Brain microvascular endothelial cell (primary cell): Measurements from ENCODE around the gene ARMC9.

Source experiments
- DNase-seq: peaks from one replicate; pipeline ENCODE4 v3.0.0-alpha.2; 2020
- H3K27ac ChIP-seq: fragments of 250-450 bp; sonication (Bioruptor Pico); 2 replicates; pipeline ENCODE4 v1.5.1; 2020; ENCODE audit warnings: mild to moderate bottlenecking, moderate library complexity
- H3K27me3 ChIP-seq: fragments of 250-450 bp; sonication (Bioruptor Pico); replicated peaks from 2 replicates; pipeline ENCODE4 v1.5.1; 2020; ENCODE audit warnings: mild to moderate bottlenecking
- H3K36me3 ChIP-seq: fragments of 250-450 bp; sonication (Bioruptor Pico); replicated peaks from 2 replicates; pipeline ENCODE4 v1.5.1; 2020; ENCODE audit warnings: mild to moderate bottlenecking
- H3K4me3 ChIP-seq: 2 replicates; pipeline ENCODE4 v1.5.1; 2011; ENCODE audit warnings: low read depth, mild to moderate bottlenecking, control low read depth, low read length, moderate library complexity
- CTCF ChIP-seq: IDR thresholded peaks from 2 replicates; pipeline ENCODE4 v1.5.1; 2011; ENCODE audit warnings: low read depth, mild to moderate bottlenecking, moderate library complexity, low read length, control low read depth, inconsistent platforms; ENCODE audit errors: missing control alignments
- in situ Hi-C: cut with HindIII; loops from 2 replicates; pipeline ENCODE4 v1.10.0; 2017; ENCODE audit warnings: low sequenced_read_pairs, low pct_ligation_motif_present

Gene ARMC9

GRCh38 chr2:231319867-231320266, 121.4 kb downstream of the ARMC9 start:
- no peak for TF ChIP-seq CTCF

GRCh38 chr2:231321021-231321420, 122.6 kb downstream of the ARMC9 start:
- TF ChIP-seq CTCF, result no peak
- Histone ChIP-seq H3K27me3 (no peaks in the 10 kb centered on the region), H3K36me3 (peaks cover 2% of the 10 kb centered on the region), H3K4me3 (no peak overlapping the region), H3K27ac (no peak overlapping the region)
- in situ Hi-C loops, result loop anchor here (25.0 kb wide), 1 partner anchor 91 kb away; no protein-coding TSS in a partner anchor
- no peak for DNase-seq

More at GRCh38 chr2:231319867-231320266, 121.4 kb downstream of the ARMC9 start:
- peaks cover 2% of the 10 kb centered on the region for H3K36me3 ChIP-seq
- in situ Hi-C loops, result loop anchor here (25.0 kb wide), 1 partner anchor 92 kb away; no protein-coding TSS in a partner anchor
- DNase-seq, result no peak
- H3K4me3 ChIP-seq, result no peak overlapping the region
- no peaks in the 10 kb centered on the region for H3K27me3 ChIP-seq
- H3K27ac ChIP-seq, result no peak overlapping the region

- DNase-seq, result no peak
- H3K27ac ChIP-seq, result no peak overlapping the region
- H3K4me3 ChIP-seq, result no peak overlapping the region
- in situ Hi-C loops, result loop anchor here (25.0 kb wide), 1 partner anchor 91 kb away; no protein-coding TSS in a partner anchor
- no peak for TF ChIP-seq CTCF
- H3K27me3 ChIP-seq, result no peaks in the 10 kb centered on the region
- peaks cover 2% of the 10 kb centered on the region for H3K36me3 ChIP-seq
These were observed 123.3 kb downstream of the ARMC9 start for GRCh38 chr2:231321556-231322334.

GRCh38 chr2:231323316-231323715, 124.9 kb downstream of the ARMC9 start:
- peaks cover 2% of the 10 kb centered on the region for H3K36me3 ChIP-seq
- no peak overlapping the region for H3K27ac ChIP-seq
- no peaks in the 10 kb centered on the region for H3K27me3 ChIP-seq
- DNase-seq, result no peak
- no peak overlapping the region for H3K4me3 ChIP-seq
- no peak for TF ChIP-seq CTCF
- in situ Hi-C loops, result loop anchor here (25.0 kb wide), 1 partner anchor 89 kb away; no protein-coding TSS in a partner anchor

- no peak for TF ChIP-seq CTCF
- in situ Hi-C loops, result no loop called here
- H3K36me3 ChIP-seq, result peaks cover 4% of the 10 kb centered on the region
- no peaks in the 10 kb centered on the region for H3K27me3 ChIP-seq
- H3K27ac ChIP-seq, result no peak overlapping the region
- DNase-seq, result no peak
- H3K4me3 ChIP-seq, result no peak overlapping the region
These were observed 127.4 kb downstream of the ARMC9 start for GRCh38 chr2:231325826-231326225.

- peaks cover 5% of the 10 kb centered on the region for H3K36me3 ChIP-seq
- H3K27me3 ChIP-seq, result no peaks in the 10 kb centered on the region
- TF ChIP-seq CTCF, result no peak
- in situ Hi-C loops, result no loop called here
- no peak overlapping the region for H3K27ac ChIP-seq
- H3K4me3 ChIP-seq, result no peak overlapping the region
- DNase-seq, result no peak
These were observed 128.0 kb downstream of the ARMC9 start for GRCh38 chr2:231326404-231326803.
